ENCODE data around the gene PLEKHA8.

Gene PLEKHA8

DNA sequence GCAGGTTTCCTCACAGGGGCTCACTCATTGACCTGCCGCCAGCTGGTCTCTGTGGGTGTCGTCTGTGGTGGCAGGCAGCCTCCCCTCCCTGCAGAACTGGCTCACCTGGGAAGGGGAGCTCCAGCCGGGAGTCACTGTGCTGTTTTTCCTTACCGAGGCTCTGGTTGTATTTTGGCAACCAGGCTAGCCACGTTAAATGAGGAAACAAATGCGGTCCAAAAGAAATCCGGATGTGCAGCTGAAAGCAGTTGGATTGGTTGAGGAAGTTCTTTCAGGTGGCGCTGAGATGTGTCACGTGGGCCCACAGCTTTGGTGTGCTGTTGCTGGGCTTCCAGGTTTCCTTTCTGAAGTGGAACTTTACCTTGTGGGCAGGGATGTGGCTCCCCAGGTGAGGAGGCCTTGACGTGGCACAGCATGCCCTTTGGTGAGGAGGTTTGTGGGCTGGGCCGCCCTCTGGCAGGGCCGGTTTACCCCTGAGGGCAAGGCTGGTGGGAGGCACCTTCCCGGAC is 120.8 kb downstream of the PLEKHA8 start:
- no peak overlapping the region for H3K4me3 ChIP-seq (ENCODE audit: insufficient read depth, low read depth, low read length, poor library complexity, severe bottlenecking)
- DNase-seq, result no peak
- no peaks in the 10 kb centered on the region for H3K36me3 ChIP-seq (ENCODE audit: control insufficient read depth, insufficient read depth, low read length)

GRCh38 chr7:30149640-30150272 is 121.5 kb downstream of the PLEKHA8 start:
- Histone ChIP-seq H3K9me3 (ENCODE audit: control insufficient read depth, low read length) (no peaks in the 10 kb centered on the region), H3K27ac (ENCODE audit: insufficient read depth, low read length, poor library complexity, severe bottlenecking) (no peak overlapping the region), H3K36me3 (ENCODE audit: control insufficient read depth, insufficient read depth, low read length) (no peaks in the 10 kb centered on the region), H3K4me1 (ENCODE audit: control insufficient read depth, insufficient read depth, low read length, poor library complexity, severe bottlenecking) (no peaks in the 10 kb centered on the region), H3K27me3 (replicated peaks; ENCODE audit: control insufficient read depth, insufficient read depth, low read length, poor library complexity, severe bottlenecking) (no peaks in the 10 kb centered on the region), H3K4me3 (ENCODE audit: insufficient read depth, low read depth, low read length, poor library complexity, severe bottlenecking) (no peak overlapping the region)
- no peak for DNase-seq

More for the DNA sequence above, 120.8 kb downstream of the PLEKHA8 start:
- Histone ChIP-seq H3K27me3 (replicated peaks; ENCODE audit: control insufficient read depth, insufficient read depth, low read length, poor library complexity, severe bottlenecking) (no peaks in the 10 kb centered on the region), H3K4me1 (ENCODE audit: control insufficient read depth, insufficient read depth, low read length, poor library complexity, severe bottlenecking) (no peaks in the 10 kb centered on the region), H3K27ac (ENCODE audit: insufficient read depth, low read length, poor library complexity, severe bottlenecking) (no peak overlapping the region), H3K9me3 (ENCODE audit: control insufficient read depth, low read length) (no peaks in the 10 kb centered on the region)

DNA sequence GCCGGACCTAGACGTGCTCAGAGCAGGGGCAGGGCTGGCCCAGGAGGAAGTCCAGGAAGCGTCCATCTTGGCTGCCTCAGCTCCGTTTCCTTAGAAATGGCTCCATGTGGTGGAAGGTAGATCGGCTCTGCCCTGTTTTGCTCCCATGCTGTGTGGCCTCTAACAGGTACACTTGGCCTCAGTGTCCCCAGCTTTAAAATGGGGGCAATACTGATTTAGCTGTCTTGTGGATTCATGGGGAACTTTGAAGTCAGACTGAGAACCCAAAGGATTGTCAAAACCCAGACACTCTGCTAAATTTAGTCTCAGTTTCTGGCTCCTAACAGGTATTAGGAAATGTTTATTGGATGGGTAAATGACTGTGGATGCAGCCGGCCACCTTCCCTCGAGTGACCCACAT is 122.5 kb downstream of the PLEKHA8 start:
- Histone ChIP-seq H3K4me3 (ENCODE audit: insufficient read depth, low read depth, low read length, poor library complexity, severe bottlenecking) (no peak overlapping the region), H3K27me3 (replicated peaks; ENCODE audit: control insufficient read depth, insufficient read depth, low read length, poor library complexity, severe bottlenecking) (no peaks in the 10 kb centered on the region)
- no peak for DNase-seq

GRCh38 chr7:30154111-30154587 is 125.9 kb downstream of the PLEKHA8 start:
- Histone ChIP-seq H3K9me3 (ENCODE audit: control insufficient read depth, low read length) (no peaks in the 10 kb centered on the region), H3K36me3 (ENCODE audit: control insufficient read depth, insufficient read depth, low read length) (no peaks in the 10 kb centered on the region)

More for the DNA sequence above, 122.5 kb downstream of the PLEKHA8 start:
- no peaks in the 10 kb centered on the region for H3K36me3 ChIP-seq (ENCODE audit: control insufficient read depth, insufficient read depth, low read length)
- no peaks in the 10 kb centered on the region for H3K4me1 ChIP-seq (ENCODE audit: control insufficient read depth, insufficient read depth, low read length, poor library complexity, severe bottlenecking)
- no peak overlapping the region for H3K27ac ChIP-seq (ENCODE audit: insufficient read depth, low read length, poor library complexity, severe bottlenecking)
- H3K9me3 ChIP-seq (ENCODE audit: control insufficient read depth, low read length), result no peaks in the 10 kb centered on the region

DNA sequence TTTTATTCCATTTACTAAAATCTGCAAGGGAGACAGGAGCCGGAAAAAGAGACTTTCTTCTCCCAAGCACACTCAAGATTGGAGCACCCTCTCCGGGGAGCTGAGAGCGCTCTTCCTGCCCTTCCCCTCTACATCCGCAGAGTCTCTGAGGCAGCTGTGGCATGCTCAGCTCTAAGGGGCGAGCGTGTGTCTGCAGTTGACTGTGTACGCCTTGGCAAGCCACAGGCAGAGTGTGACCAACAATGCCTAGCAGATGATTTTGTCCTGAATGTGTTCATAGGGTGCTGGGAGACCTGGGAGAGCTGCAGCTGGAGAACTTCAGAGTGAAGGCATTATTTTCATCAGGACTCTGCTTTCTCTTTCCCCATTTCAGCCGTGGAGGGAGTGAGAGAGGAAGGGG is 127.3 kb downstream of the PLEKHA8 start:
- Histone ChIP-seq H3K4me3 (ENCODE audit: insufficient read depth, low read depth, low read length, poor library complexity, severe bottlenecking) (no peak overlapping the region), H3K4me1 (ENCODE audit: control insufficient read depth, insufficient read depth, low read length, poor library complexity, severe bottlenecking) (no peaks in the 10 kb centered on the region)

More at GRCh38 chr7:30154111-30154587, 125.9 kb downstream of the PLEKHA8 start:
- no peaks in the 10 kb centered on the region for H3K4me1 ChIP-seq (ENCODE audit: control insufficient read depth, insufficient read depth, low read length, poor library complexity, severe bottlenecking)
- no peaks in the 10 kb centered on the region for H3K27me3 ChIP-seq (replicated peaks; ENCODE audit: control insufficient read depth, insufficient read depth, low read length, poor library complexity, severe bottlenecking)
- DNase-seq, result no peak
- no peak overlapping the region for H3K4me3 ChIP-seq (ENCODE audit: insufficient read depth, low read depth, low read length, poor library complexity, severe bottlenecking)
- no peak overlapping the region for H3K27ac ChIP-seq (ENCODE audit: insufficient read depth, low read length, poor library complexity, severe bottlenecking)

GRCh38 chr7:30157204-30157603 is 129.0 kb downstream of the PLEKHA8 start:
- DNase-seq, result no peak

More for the DNA sequence above, 127.3 kb downstream of the PLEKHA8 start:
- Histone ChIP-seq H3K9me3 (ENCODE audit: control insufficient read depth, low read length) (no peaks in the 10 kb centered on the region), H3K36me3 (ENCODE audit: control insufficient read depth, insufficient read depth, low read length) (no peaks in the 10 kb centered on the region), H3K27ac (ENCODE audit: insufficient read depth, low read length, poor library complexity, severe bottlenecking) (no peak overlapping the region), H3K27me3 (replicated peaks; ENCODE audit: control insufficient read depth, insufficient read depth, low read length, poor library complexity, severe bottlenecking) (no peaks in the 10 kb centered on the region)
- no peak for DNase-seq

GRCh38 chr7:30159163-30159562 is 131.0 kb downstream of the PLEKHA8 start:
- no peak for DNase-seq
- H3K36me3 ChIP-seq (ENCODE audit: control insufficient read depth, insufficient read depth, low read length), result no peaks in the 10 kb centered on the region
- no peak overlapping the region for H3K27ac ChIP-seq (ENCODE audit: insufficient read depth, low read length, poor library complexity, severe bottlenecking)
- no peaks in the 10 kb centered on the region for H3K9me3 ChIP-seq (ENCODE audit: control insufficient read depth, low read length)
- no peaks in the 10 kb centered on the region for H3K4me1 ChIP-seq (ENCODE audit: control insufficient read depth, insufficient read depth, low read length, poor library complexity, severe bottlenecking)
- H3K4me3 ChIP-seq (ENCODE audit: insufficient read depth, low read depth, low read length, poor library complexity, severe bottlenecking), result no peak overlapping the region
- no peaks in the 10 kb centered on the region for H3K27me3 ChIP-seq (replicated peaks; ENCODE audit: control insufficient read depth, insufficient read depth, low read length, poor library complexity, severe bottlenecking)

More at GRCh38 chr7:30157204-30157603, 129.0 kb downstream of the PLEKHA8 start:
- no peak overlapping the region for H3K4me3 ChIP-seq (ENCODE audit: insufficient read depth, low read depth, low read length, poor library complexity, severe bottlenecking)
- no peaks in the 10 kb centered on the region for H3K27me3 ChIP-seq (replicated peaks; ENCODE audit: control insufficient read depth, insufficient read depth, low read length, poor library complexity, severe bottlenecking)
- H3K27ac ChIP-seq (ENCODE audit: insufficient read depth, low read length, poor library complexity, severe bottlenecking), result no peak overlapping the region
- H3K36me3 ChIP-seq (ENCODE audit: control insufficient read depth, insufficient read depth, low read length), result no peaks in the 10 kb centered on the region
- H3K4me1 ChIP-seq (ENCODE audit: control insufficient read depth, insufficient read depth, low read length, poor library complexity, severe bottlenecking), result no peaks in the 10 kb centered on the region
- no peaks in the 10 kb centered on the region for H3K9me3 ChIP-seq (ENCODE audit: control insufficient read depth, low read length)

DNA sequence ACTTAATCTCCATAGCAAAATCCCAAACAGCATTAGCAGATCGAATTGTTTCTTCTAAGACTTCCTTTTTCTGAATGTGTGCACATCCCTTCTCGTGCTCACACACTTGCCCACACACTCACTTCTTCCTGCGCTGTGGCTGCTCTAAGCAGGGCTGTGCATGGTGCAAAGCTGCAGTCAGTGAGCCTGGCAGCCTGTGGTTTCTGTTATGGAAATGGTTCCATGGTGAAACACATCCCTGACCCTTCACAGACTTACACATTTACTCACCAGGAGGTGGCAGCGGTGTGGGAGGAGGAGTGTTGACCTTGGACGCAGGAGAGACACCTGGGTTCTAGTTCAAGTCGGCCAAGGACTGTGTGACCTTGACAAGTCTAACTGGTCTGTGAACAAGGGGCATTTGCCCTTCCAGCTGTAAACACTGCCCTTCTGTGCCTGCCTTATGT is 131.5 kb downstream of the PLEKHA8 start:
- Histone ChIP-seq H3K27me3 (replicated peaks; ENCODE audit: control insufficient read depth, insufficient read depth, low read length, poor library complexity, severe bottlenecking) (no peaks in the 10 kb centered on the region), H3K4me1 (ENCODE audit: control insufficient read depth, insufficient read depth, low read length, poor library complexity, severe bottlenecking) (no peaks in the 10 kb centered on the region), H3K36me3 (ENCODE audit: control insufficient read depth, insufficient read depth, low read length) (no peaks in the 10 kb centered on the region), H3K27ac (ENCODE audit: insufficient read depth, low read length, poor library complexity, severe bottlenecking) (no peak overlapping the region), H3K4me3 (ENCODE audit: insufficient read depth, low read depth, low read length, poor library complexity, severe bottlenecking) (no peak overlapping the region), H3K9me3 (ENCODE audit: control insufficient read depth, low read length) (no peaks in the 10 kb centered on the region)
- no peak for DNase-seq

DNA sequence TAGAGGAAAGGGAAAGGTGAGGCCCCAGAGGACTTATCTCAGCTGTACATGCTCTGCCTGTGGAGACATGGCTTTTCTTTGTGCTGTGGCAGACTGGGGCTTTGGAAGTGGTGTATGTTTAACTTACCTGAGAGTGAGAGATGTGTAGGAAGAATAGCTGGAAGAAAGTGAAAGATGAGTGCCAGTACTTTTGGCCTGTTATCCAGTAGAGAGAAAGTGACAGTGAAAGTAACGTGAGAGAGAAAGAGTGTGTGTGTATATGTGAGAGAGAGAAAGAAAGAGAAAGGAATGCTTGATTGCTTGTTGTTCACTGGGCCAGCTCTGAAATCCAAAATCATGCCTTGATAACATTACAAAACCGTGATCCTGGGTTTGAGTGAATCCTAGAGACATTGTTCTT is 132.1 kb downstream of the PLEKHA8 start:
- Histone ChIP-seq H3K27me3 (replicated peaks; ENCODE audit: control insufficient read depth, insufficient read depth, low read length, poor library complexity, severe bottlenecking) (no peaks in the 10 kb centered on the region), H3K36me3 (ENCODE audit: control insufficient read depth, insufficient read depth, low read length) (no peaks in the 10 kb centered on the region), H3K9me3 (ENCODE audit: control insufficient read depth, low read length) (no peaks in the 10 kb centered on the region), H3K27ac (ENCODE audit: insufficient read depth, low read length, poor library complexity, severe bottlenecking) (no peak overlapping the region), H3K4me3 (ENCODE audit: insufficient read depth, low read depth, low read length, poor library complexity, severe bottlenecking) (no peak overlapping the region), H3K4me1 (ENCODE audit: control insufficient read depth, insufficient read depth, low read length, poor library complexity, severe bottlenecking) (no peaks in the 10 kb centered on the region)
- no peak for DNase-seq

DNA sequence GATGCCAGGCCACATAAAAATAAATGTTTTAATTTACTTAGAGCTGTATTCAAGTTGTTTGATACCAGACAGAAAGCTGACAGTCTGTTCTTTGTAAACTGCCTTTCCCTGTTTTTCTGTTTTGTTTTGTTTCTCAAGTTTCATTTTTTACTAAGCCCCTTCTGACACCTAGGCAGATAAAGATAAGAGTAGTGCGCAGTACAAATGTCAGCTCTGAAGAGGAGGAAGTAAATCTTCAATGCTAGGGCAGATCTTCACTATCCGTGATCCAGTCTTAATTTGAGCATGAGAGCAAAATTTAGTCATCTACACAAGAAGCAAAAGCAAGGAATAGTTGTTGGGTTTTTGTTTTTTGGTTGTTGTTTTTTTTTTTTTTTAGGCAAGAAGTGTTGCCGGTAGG is 133.9 kb downstream of the PLEKHA8 start:
- no peaks in the 10 kb centered on the region for H3K36me3 ChIP-seq (ENCODE audit: control insufficient read depth, insufficient read depth, low read length)
- H3K4me1 ChIP-seq (ENCODE audit: control insufficient read depth, insufficient read depth, low read length, poor library complexity, severe bottlenecking), result no peaks in the 10 kb centered on the region
- DNase-seq, result no peak
- H3K4me3 ChIP-seq (ENCODE audit: insufficient read depth, low read depth, low read length, poor library complexity, severe bottlenecking), result no peak overlapping the region
- H3K27me3 ChIP-seq (replicated peaks; ENCODE audit: control insufficient read depth, insufficient read depth, low read length, poor library complexity, severe bottlenecking), result no peaks in the 10 kb centered on the region
- H3K9me3 ChIP-seq (ENCODE audit: control insufficient read depth, low read length), result no peaks in the 10 kb centered on the region
- H3K27ac ChIP-seq (ENCODE audit: insufficient read depth, low read length, poor library complexity, severe bottlenecking), result no peak overlapping the region
